Aorta (tissue), 5 donors: ENCODE measurements around the gene SIGLEC10. TPM values are rescaled to one million over a fixed set of nuclear protein-coding genes. Genes with fewer than 3 reads are reported as not detected.

ENCODE experiments used
- ATAC-seq: fragments of 200-7000 bp; cut with Tn5 transposase; one replicate; pipeline ENCODE4 v1.9.1; 2022; ENCODE audit warnings: moderate library complexity; ENCODE audit not compliant: low FRiP score
- DNase-seq, 2 donors: peaks; one replicate each; pipeline ENCODE4 v3.0.0-alpha.2; 2020
- H3K27ac ChIP-seq, 2 donors: one replicate each; pipeline ENCODE4 v1.5.1; 2013; ENCODE audit warnings: low read length in 2 of 2, mild to moderate bottlenecking in 2 of 2, moderate library complexity in 2 of 2, control low read depth in 1 of 2, inconsistent platforms in 1 of 2, low read depth in 1 of 2
- H3K27me3 ChIP-seq, 2 donors: one replicate each; pipeline ENCODE4 v1.6.1; 2013; ENCODE audit warnings: control low read depth in 1 of 2, low read length in 1 of 2, mild to moderate bottlenecking in 1 of 2, moderate library complexity in 1 of 2; ENCODE audit not compliant: insufficient read depth in 2 of 2, control insufficient read depth in 1 of 2
- H3K36me3 ChIP-seq, 2 donors: one replicate each; pipeline ENCODE4 v1.6.1; 2013; ENCODE audit warnings: control low read depth in 1 of 2, low read length in 1 of 2, mild to moderate bottlenecking in 1 of 2; ENCODE audit not compliant: insufficient read depth in 2 of 2, control insufficient read depth in 1 of 2
- H3K4me1 ChIP-seq, 2 donors: one replicate each; pipeline ENCODE4 v1.6.1; 2013; ENCODE audit warnings: low read length in 2 of 2, control low read depth in 1 of 2, mild to moderate bottlenecking in 1 of 2, moderate library complexity in 1 of 2; ENCODE audit not compliant: insufficient read depth in 2 of 2, control insufficient read depth in 1 of 2
- H3K4me3 ChIP-seq, 2 donors: one replicate each; pipeline ENCODE4 v1.5.1; 2013; ENCODE audit warnings: low read length in 2 of 2, control low read depth in 1 of 2, mild to moderate bottlenecking in 1 of 2
- H3K9me3 ChIP-seq: one replicate; pipeline ENCODE4 v1.6.1; 2013; ENCODE audit warnings: mild to moderate bottlenecking, low read length; ENCODE audit not compliant: control insufficient read depth
- WGBS, 2 donors: extraction: QIAGEN DNeasy Blood & Tissue Kit; methylation state at CpG; one replicate each; pipeline ENCODE4 v1.1.7; 2013; 5-methylcytosine and 5-hydroxymethylcytosine counted together
- intact Hi-C, 2 donors: fragments of 100-400 bp; cut with DNase I; formaldehyde crosslinking; loops; one replicate each; pipeline versions ENCODE4 v1.14.2 to v1.15.0; 2022
- polyA plus RNA-seq, 2 donors: library from polyadenylated mRNA; stranded (reverse); fragments of 200-250 nt; gene quantifications; one replicate each; pipeline ENCODE4 v1.2.3, GENCODE V29; 2013
- total RNA-seq, 2 donors: library from RNA; stranded (reverse); fragmentation: NEBNext Ultra II Directional; extraction: Animal tissue kit (Norgen Biotek cat#: 25700); gene quantifications; one replicate each; pipeline ENCODE4 v1.2.1, GENCODE V29; 2021
- donor health status: healthy with polysubstance abuse.
- donor health status: Bipolar disorder and iron deficiency.
- donor health status: DM: no; HTN: no; CAD: no.
- donor health status: DM: no; HTN: no; CAD: no.
- donor health status: DM: yes; HTN: yes; CAD: no.

The SIGLEC10 gene
- total and polyA plus RNA-seq, 4 donors = 1.2 to 4.6 (median 4.3) TPM

GRCh38 chr19:51372649-51373504 is 44.6 kb downstream of the SIGLEC10 start, which contains the start of gene NKG7:
Gene NKG7 (minus strand): TSS chr19:51372654. CDS start chr19:51372535, 119 bp downstream.
- WGBS, 2 donors = 44 to 49% methylated on average over 9 of the region's 9 CpGs
- no peaks in the 10 kb centered on the region for H3K9me3 ChIP-seq
- H3K27me3 ChIP-seq = no peaks in the 10 kb centered on the region
- intact Hi-C loops = no loop called here
- no peak for ATAC-seq
- H3K36me3 ChIP-seq = no peaks in the 10 kb centered on the region
- no peak within 1 kb of the TSS for H3K4me3 ChIP-seq
- DNase-seq = peak in 1 of 2 donors; percentile 32
- no peak within 1 kb of the TSS for H3K27ac ChIP-seq
- no peaks in the 10 kb centered on the region for H3K4me1 ChIP-seq

GRCh38 chr19:51372021-51372648 is 45.3 kb downstream of the SIGLEC10 start:
- 82 to 87% methylated on average over 18 of the region's 18 CpGs for WGBS, 2 donors
- no peaks in the 10 kb centered on the region for H3K9me3 ChIP-seq
- intact Hi-C loops = no loop called here
- H3K27ac ChIP-seq = no peak overlapping the region
- no peak overlapping the region for H3K4me3 ChIP-seq
- H3K27me3 ChIP-seq = no peaks in the 10 kb centered on the region
- no peaks in the 10 kb centered on the region for H3K36me3 ChIP-seq
- peak in 1 of 2 donors; percentile 73 for DNase-seq
- H3K4me1 ChIP-seq = no peaks in the 10 kb centered on the region
- no peak for ATAC-seq

- Histone ChIP-seq H3K36me3 (no peaks in the 10 kb centered on the region), H3K9me3 (no peaks in the 10 kb centered on the region), H3K27ac (no peak overlapping the region), H3K4me1 (no peaks in the 10 kb centered on the region), H3K27me3 (no peaks in the 10 kb centered on the region), H3K4me3 (no peak overlapping the region)
- intact Hi-C loops = no loop called here
- no peak for DNase-seq
- 63 to 70% methylated on average over 8 of the region's 8 CpGs for WGBS, 2 donors
- no peak for ATAC-seq
Measured at GRCh38 chr19:51371186-51371690, 46.2 kb downstream of the SIGLEC10 start.

GRCh38 chr19:51370230-51370629 is 47.2 kb downstream of the SIGLEC10 start:
- no peaks in the 10 kb centered on the region for H3K9me3 ChIP-seq
- no peak for ATAC-seq
- no peaks in the 10 kb centered on the region for H3K4me1 ChIP-seq
- no peak overlapping the region for H3K27ac ChIP-seq
- DNase-seq = no peak
- 67 to 74% methylated on average over 4 of the region's 4 CpGs for WGBS, 2 donors
- H3K4me3 ChIP-seq = no peak overlapping the region
- H3K27me3 ChIP-seq = no peaks in the 10 kb centered on the region
- no peaks in the 10 kb centered on the region for H3K36me3 ChIP-seq
- intact Hi-C loops = no loop called here

GRCh38 chr19:51368366-51369282 is 48.8 kb downstream of the SIGLEC10 start, which contains the start of gene CLDND2:
Gene CLDND2 (minus strand): TSS chr19:51369003. CDS start chr19:51368577, 426 bp downstream.
- 61% methylated on average over 22 to 23 of the region's 23 CpGs for WGBS, 2 donors
- no peaks in the 10 kb centered on the region for H3K36me3 ChIP-seq
- peak within 1 kb of the TSS; percentile 4 to 65 for H3K4me3 ChIP-seq
- H3K4me1 ChIP-seq = no peaks in the 10 kb centered on the region
- intact Hi-C loops = loop anchor here in 1 of 2 donors (5.0 kb wide), 1 partner anchor 334 kb away; no protein-coding TSS in a partner anchor
- H3K9me3 ChIP-seq = no peaks in the 10 kb centered on the region
- H3K27me3 ChIP-seq = no peaks in the 10 kb centered on the region
- peak within 1 kb of the TSS in 1 of 2 donors; percentile 4 for H3K27ac ChIP-seq
- no peak for DNase-seq
- peak; percentile 0 for ATAC-seq

- peak; percentile 100 for DNase-seq
- intact Hi-C loops = loop anchor here in 1 of 2 donors (1.0 to 5.0 kb wide), 3 partner anchors 27 to 335 kb away; no protein-coding TSS in a partner anchor
- Histone ChIP-seq H3K4me1 (no peaks in the 10 kb centered on the region), H3K27me3 (no peaks in the 10 kb centered on the region), H3K36me3 (no peaks in the 10 kb centered on the region), H3K4me3 (peak overlapping the region; percentile 4 to 65), H3K9me3 (no peaks in the 10 kb centered on the region), H3K27ac (peak overlapping the region in 1 of 2 donors; percentile 4)
- ATAC-seq = peak; percentile 96
- 1% methylated on average over 56 to 64 of the region's 64 CpGs for WGBS, 2 donors
Measured at GRCh38 chr19:51367565-51368365, 49.7 kb downstream of the SIGLEC10 start.

- no peaks in the 10 kb centered on the region for H3K27me3 ChIP-seq
- WGBS, 2 donors = 0 to 1% methylated on average over 13 to 15 of the region's 15 CpGs
- H3K4me3 ChIP-seq = peak overlapping the region; percentile 34 to 46
- no peaks in the 10 kb centered on the region for H3K9me3 ChIP-seq
- intact Hi-C loops = loop anchor here in 1 of 2 donors (1.0 to 5.0 kb wide), 3 partner anchors 27 to 335 kb away; no protein-coding TSS in a partner anchor
- ATAC-seq = no peak
- no peaks in the 10 kb centered on the region for H3K4me1 ChIP-seq
- H3K27ac ChIP-seq = peak overlapping the region; percentile 18 to 86
- DNase-seq = peak in 1 of 2 donors; percentile 74
- no peaks in the 10 kb centered on the region for H3K36me3 ChIP-seq
Measured at GRCh38 chr19:51367255-51367564, 50.2 kb downstream of the SIGLEC10 start.
